Activated CD4-positive, alpha-beta memory T cell treated with anti-CD3 and anti-CD28 coated beads, Interleukin-2, amount 10 ng/mL, durations not matched to agents 7 days and 5 days (primary cell): Measurements from ENCODE around the gene CCDC69. TPM values are rescaled to one million over a fixed set of nuclear protein-coding genes. Genes with fewer than 3 reads are reported as not detected.
"Not testable (repeated sequence)": the region's sequence is repeated elsewhere in the genome, so short reads cannot be mapped to it uniquely, and the experiment has no call there.

Experiments used
- CTCF ChIA-PET: fragments of 350-600 bp; sonication (Branson Sonifier 250); formaldehyde crosslinking; loops from one replicate; lab custom pipeline; 2021; ENCODE audit warnings: antibody characterized with exemption, inconsistent platforms; lab: Charles Lee
- POLR2A ChIA-PET: fragments of 350-600 bp; sonication (Branson Sonifier 250); formaldehyde crosslinking; loops from one replicate; lab custom pipeline; 2021; ENCODE audit warnings: antibody characterized with exemption; lab: Charles Lee
- DNase-seq: peaks from one replicate; pipeline ENCODE4 v3.0.0-alpha.2; 2020
- H3K27ac Mint-ChIP-seq: one replicate; pipeline ENCODE4 v1.8.0; 2021; ENCODE audit warnings: mild to moderate bottlenecking, mixed read lengths
- H3K27me3 Mint-ChIP-seq: one replicate; pipeline ENCODE4 v1.8.0; 2021; ENCODE audit warnings: mixed read lengths
- H3K36me3 Mint-ChIP-seq: one replicate; pipeline ENCODE4 v1.8.0; 2021; ENCODE audit warnings: low read depth, mixed read lengths
- H3K4me1 Mint-ChIP-seq: one replicate; pipeline ENCODE4 v1.8.0; 2021; ENCODE audit warnings: mixed read lengths
- H3K4me3 Mint-ChIP-seq: one replicate; pipeline ENCODE4 v1.8.0; 2021; ENCODE audit warnings: mild to moderate bottlenecking, mixed read lengths
- H3K9me3 Mint-ChIP-seq: one replicate; pipeline ENCODE4 v1.8.0; 2021; ENCODE audit warnings: mixed read lengths
- total RNA-seq, 2 experiments: library from RNA; stranded (reverse); gene quantifications; one replicate each; pipeline ENCODE4 v1.2.3, GENCODE V29; 2021

The CCDC69 gene, protein sequence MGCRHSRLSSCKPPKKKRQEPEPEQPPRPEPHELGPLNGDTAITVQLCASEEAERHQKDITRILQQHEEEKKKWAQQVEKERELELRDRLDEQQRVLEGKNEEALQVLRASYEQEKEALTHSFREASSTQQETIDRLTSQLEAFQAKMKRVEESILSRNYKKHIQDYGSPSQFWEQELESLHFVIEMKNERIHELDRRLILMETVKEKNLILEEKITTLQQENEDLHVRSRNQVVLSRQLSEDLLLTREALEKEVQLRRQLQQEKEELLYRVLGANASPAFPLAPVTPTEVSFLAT
- 10 to 100 TPM; 62.6 to 64.2 TPM for total RNA-seq

DNA sequence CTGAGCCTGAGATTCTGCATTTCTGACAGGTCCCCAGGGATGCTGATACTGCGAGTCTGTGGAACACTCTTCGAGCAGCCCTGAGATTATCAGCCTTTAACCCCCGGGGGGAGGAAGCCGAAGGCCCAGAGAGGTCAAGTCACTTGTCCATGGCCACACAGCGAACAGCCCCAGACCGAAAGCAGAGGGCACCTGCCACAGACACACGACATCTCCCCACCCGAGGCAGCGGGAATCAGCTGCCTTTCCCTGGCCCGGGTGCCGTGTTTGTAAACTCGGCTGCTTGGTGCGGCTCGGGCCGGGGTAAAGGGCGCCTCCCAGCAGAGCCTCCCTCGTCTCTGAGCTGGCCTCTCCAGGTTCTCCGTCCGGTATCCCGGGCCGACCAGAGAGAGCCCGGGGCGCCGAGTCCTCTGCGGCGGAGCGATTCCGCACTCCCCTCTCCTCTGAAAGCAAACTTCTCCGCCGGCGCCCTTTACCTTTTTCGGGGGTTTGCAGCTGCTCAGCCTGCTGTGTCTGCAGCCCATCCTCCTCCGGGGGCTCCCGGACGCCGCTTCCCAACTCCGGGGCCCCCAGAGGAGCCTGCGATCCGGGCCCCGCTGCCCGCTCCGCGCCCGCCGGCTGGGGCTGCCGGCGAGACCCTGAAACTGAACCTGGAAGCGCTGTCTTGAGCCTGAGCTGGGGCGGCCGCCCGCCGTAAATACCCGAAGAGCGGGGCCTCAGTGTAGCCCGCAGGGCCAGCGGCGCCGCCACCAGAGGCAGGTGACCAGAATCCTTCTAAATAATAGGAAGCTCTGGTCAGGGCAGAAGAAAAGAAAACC, at the start of gene CCDC69:
CCDC69 (minus strand) TSS at position 646 of the 818 bp plus-strand sequence; CDS start at position 524, 122 bp downstream.
- Mint-ChIP-seq H3K27me3 (no peaks in the 10 kb centered on the region), H3K27ac (peak within 1 kb of the TSS; percentile 85), H3K4me3 (peak within 1 kb of the TSS; percentile 78), H3K4me1 (peaks cover 56% of the 10 kb centered on the region), H3K36me3 (peaks cover 32% of the 10 kb centered on the region), H3K9me3 (no peaks in the 10 kb centered on the region)
- POLR2A ChIA-PET, result interaction anchor here (0.6 to 4.5 kb wide), 29 partner anchors 10 to 811 kb away, joined by 3 to 183 read pairs (median 4); partner anchors contain the start of genes CD74, GM2A and TNIP1
- CTCF ChIA-PET, result interaction anchor here (0.8 to 5.1 kb wide), 16 partner anchors 11 to 472 kb away, joined by 3 to 49 read pairs (median 6); partner anchors contain the start of gene GM2A
- peak; percentile 67 for DNase-seq

DNA sequence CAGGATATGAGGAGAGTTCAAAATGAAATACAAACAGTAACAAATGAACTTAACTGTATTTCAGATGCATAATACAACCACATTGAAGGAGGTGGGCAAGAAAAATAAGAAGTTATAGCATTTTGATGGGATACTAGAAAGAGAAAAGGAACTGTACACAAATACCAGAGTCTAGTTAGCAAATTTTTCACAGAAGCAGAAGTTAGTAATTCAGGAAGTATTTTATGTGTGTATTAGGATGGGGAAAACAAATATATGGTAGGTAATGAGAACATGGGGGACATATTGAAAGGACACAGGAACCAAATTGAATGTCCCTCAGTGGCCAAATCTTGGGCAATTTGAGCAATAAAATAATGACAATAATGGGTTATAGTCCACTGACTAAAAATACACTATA, 47.4 kb upstream of the CCDC69 start:
- no peak for DNase-seq
- ChIA-PET CTCF (no interaction called here), POLR2A (no interaction called here)
- no peak overlapping the region for H3K4me3 Mint-ChIP-seq
- H3K4me1 Mint-ChIP-seq, result no peaks in the 10 kb centered on the region
- H3K27ac Mint-ChIP-seq, result no peak overlapping the region
- peaks cover 21% of the 10 kb centered on the region for H3K36me3 Mint-ChIP-seq
- peaks cover 2% of the 10 kb centered on the region for H3K27me3 Mint-ChIP-seq
- no peaks in the 10 kb centered on the region for H3K9me3 Mint-ChIP-seq

DNA sequence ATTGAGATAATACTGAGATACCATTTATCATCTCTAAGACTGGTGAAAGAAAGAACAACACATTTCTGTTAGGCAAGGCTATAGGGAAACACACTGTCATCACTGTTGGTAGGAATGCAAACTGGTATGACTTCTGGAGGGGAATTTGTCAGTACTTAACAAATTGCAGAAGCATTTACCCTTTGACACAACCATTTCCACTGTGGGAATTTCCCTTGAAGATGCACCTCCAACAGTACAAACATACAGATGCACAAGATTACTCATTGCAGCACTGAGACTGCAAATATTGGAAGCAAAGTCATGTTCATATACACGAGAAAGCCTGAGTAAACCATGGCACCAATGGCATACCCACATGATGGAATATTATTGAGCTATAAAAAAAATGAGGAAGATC, 46.7 kb upstream of the CCDC69 start:
- Mint-ChIP-seq H3K27me3 (no peaks in the 10 kb centered on the region), H3K27ac (no peak overlapping the region), H3K4me3 (no peak overlapping the region), H3K4me1 (no peaks in the 10 kb centered on the region), H3K9me3 (no peaks in the 10 kb centered on the region), H3K36me3 (peaks cover 26% of the 10 kb centered on the region)
- ChIA-PET CTCF (no interaction called here), POLR2A (no interaction called here)
- no peak for DNase-seq

DNA sequence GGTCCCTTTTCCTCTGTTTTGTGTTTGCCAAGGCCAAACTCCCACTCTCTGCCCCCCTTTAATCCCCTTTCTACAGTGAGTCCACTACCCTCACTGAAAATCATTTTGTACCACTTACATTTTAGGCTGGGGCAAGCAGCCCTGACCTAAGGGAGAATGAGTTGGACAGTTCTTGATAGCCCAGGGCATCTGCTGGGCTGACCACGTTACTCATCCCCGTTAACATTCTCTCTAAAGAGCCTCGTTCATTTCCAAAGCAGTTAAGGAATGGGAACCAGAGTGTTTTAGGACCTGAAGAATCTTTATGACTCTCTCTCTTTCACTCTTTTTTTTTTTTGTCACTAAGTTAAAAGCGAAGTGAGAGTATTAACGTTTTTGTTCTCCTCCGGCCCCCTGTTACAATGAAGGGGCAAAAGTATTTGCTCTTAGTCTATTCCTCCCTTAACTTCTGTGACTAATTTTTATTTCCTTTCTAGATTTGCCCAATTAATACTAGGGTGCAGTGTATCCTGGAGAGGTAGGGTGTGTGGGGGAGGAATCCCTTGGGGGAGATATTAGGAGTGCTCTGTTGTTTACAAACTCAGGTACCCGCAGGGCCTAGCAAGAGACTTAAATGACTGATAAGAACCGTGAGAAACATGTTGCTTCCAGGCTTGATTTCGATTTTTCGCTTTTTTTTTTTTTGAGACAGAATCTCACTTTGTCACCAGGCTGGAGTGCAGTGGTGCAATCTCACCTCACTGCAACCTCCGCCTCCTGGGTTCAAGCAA, 43.8 kb upstream of the CCDC69 start:
- POLR2A ChIA-PET, result no interaction called here
- Mint-ChIP-seq H3K4me3 (no peak overlapping the region), H3K27me3 (no peaks in the 10 kb centered on the region), H3K9me3 (no peaks in the 10 kb centered on the region), H3K36me3 (peaks cover 44% of the 10 kb centered on the region), H3K27ac (no peak overlapping the region), H3K4me1 (peaks cover 13% of the 10 kb centered on the region)
- DNase-seq, result no peak
- CTCF ChIA-PET, result no interaction called here

DNA sequence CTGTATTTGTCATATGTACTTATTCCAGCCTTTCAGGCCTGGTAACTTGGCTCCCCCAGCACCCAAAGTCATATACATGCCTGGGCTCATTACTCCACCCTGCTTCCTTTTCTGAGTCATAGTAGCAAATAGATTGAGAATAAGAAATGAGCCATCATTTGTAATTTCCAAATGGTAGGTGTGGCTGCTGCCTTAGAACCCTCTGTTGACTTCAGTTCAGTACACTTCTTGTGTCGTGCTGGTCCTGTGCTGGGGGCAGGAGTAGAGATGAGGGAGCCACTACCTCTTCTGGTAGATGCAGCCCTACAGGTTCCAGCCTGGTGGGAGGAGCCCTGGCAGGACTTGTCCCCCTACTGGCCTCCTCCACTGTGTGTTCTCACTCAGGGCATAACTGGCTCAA, 40.2 kb upstream of the CCDC69 start:
- H3K4me3 Mint-ChIP-seq, result no peak overlapping the region
- H3K4me1 Mint-ChIP-seq, result peaks cover 13% of the 10 kb centered on the region
- no peaks in the 10 kb centered on the region for H3K27me3 Mint-ChIP-seq
- H3K9me3 Mint-ChIP-seq, result no peaks in the 10 kb centered on the region
- peaks cover 46% of the 10 kb centered on the region for H3K36me3 Mint-ChIP-seq
- no peak for DNase-seq
- CTCF ChIA-PET, result interaction anchor here (1.1 kb wide), 1 partner anchor 11 kb away, joined by 3 read pairs; the partner anchor contains the start of gene GM2A
- H3K27ac Mint-ChIP-seq, result peak overlapping the region; percentile 58
- POLR2A ChIA-PET, result no interaction called here

DNA sequence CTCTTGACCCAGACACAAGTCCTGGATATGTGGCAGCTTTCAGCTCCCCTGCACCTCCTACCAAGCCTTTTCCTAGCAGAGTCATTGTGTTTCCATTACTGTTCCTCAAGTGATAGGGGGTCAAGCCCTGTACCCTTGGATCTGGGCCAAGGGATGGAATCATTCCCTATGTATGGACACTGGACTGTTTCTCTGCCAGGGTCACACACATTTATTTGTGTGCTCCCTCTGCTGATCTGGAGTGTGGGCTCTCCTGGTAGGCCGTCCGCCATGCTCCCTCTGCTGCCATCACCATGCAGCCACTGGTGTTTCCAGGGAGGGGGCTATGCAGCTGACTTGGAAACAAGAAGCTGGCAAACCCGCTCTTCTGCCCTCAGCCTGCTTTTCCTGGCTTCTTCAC, 38.6 kb upstream of the CCDC69 start:
- peaks cover 37% of the 10 kb centered on the region for H3K36me3 Mint-ChIP-seq
- no peak for DNase-seq
- H3K27ac Mint-ChIP-seq, result no peak overlapping the region
- CTCF ChIA-PET, result interaction anchor here (0.9 to 1.2 kb wide), 2 partner anchors 10 to 22 kb away, joined by 3 to 4 read pairs; partner anchors contain the start of gene GM2A
- H3K27me3 Mint-ChIP-seq, result no peaks in the 10 kb centered on the region
- no peaks in the 10 kb centered on the region for H3K9me3 Mint-ChIP-seq
- POLR2A ChIA-PET, result no interaction called here
- no peak overlapping the region for H3K4me3 Mint-ChIP-seq
- H3K4me1 Mint-ChIP-seq, result peaks cover 13% of the 10 kb centered on the region

DNA sequence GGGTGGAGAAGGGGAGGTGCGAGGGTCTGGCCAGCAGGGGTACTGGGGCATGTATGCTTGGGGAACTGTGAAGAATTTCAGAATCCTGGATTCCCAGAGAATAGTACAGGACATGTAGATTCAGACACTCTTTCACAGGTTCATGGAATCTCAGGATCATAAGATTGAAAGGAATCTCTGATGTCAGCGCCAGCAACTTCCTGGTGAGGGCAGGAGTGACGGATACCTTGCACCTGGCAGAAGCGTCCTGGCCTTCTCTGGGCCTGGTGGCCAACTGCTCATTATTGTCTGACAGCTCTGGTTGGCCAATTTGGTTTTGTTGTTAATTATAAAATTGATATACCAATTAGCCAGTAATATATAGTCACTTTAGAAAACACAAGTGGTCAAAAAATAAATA, 36.0 kb upstream of the CCDC69 start:
- Mint-ChIP-seq H3K4me3 (no peak overlapping the region), H3K4me1 (peaks cover 25% of the 10 kb centered on the region), H3K27ac (no peak overlapping the region), H3K9me3 (no peaks in the 10 kb centered on the region), H3K27me3 (no peaks in the 10 kb centered on the region), H3K36me3 (peaks cover 19% of the 10 kb centered on the region)
- ChIA-PET CTCF (no interaction called here), POLR2A (no interaction called here)
- DNase-seq, result no peak

DNA sequence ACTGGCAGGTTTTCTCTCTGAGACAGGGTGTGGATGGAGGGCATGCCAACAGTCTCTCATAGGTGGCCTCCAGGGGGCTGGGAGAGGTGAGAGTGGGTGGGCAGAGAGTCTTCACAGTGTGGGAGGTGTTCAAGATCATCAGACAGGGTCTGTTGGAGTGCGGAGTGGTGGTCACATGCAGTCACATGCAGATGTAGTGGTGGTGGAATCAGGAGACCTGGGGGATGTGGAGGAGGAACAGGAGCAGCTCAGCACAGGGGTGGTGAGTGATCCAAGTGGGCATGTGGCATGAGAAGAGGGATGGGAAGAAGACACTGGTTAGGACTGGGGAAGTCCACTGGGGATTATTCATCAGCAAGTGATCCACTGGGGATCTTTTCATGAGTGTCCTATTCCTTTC, 34.9 kb upstream of the CCDC69 start:
- CTCF ChIA-PET, result no interaction called here

DNA sequence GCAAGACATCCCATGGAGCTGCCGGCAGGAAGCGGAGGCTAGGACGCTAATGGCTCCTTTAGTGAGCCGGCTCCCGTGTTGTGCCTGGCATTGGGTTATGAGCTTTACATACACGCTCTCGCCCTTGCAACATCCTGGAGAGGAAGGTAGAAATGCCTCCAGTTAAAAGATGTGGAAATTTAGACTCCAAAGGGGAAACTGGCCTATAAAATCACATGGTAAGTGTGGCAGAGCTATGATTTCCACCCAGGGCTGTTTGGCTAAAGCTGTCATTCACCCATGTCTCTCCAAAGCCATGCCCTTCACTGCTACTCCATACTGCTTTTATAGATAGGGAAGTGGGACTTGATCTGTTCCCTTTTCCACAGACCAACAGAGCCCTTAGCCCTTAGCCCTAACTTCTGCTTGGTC, 34.3 kb upstream of the CCDC69 start:
- no peak overlapping the region for H3K27ac Mint-ChIP-seq
- no peak for DNase-seq
- H3K9me3 Mint-ChIP-seq, result no peaks in the 10 kb centered on the region
- H3K36me3 Mint-ChIP-seq, result peaks cover 5% of the 10 kb centered on the region
- CTCF ChIA-PET, result no interaction called here
- peaks cover 27% of the 10 kb centered on the region for H3K4me1 Mint-ChIP-seq
- no peaks in the 10 kb centered on the region for H3K27me3 Mint-ChIP-seq
- POLR2A ChIA-PET, result no interaction called here
- no peak overlapping the region for H3K4me3 Mint-ChIP-seq

More for the DNA sequence above, 34.9 kb upstream of the CCDC69 start:
- no peaks in the 10 kb centered on the region for H3K9me3 Mint-ChIP-seq
- no peaks in the 10 kb centered on the region for H3K27me3 Mint-ChIP-seq
- H3K36me3 Mint-ChIP-seq, result peaks cover 10% of the 10 kb centered on the region
- H3K27ac Mint-ChIP-seq, result no peak overlapping the region
- POLR2A ChIA-PET, result no interaction called here
- H3K4me3 Mint-ChIP-seq, result no peak overlapping the region
- peaks cover 27% of the 10 kb centered on the region for H3K4me1 Mint-ChIP-seq
- no peak for DNase-seq

DNA sequence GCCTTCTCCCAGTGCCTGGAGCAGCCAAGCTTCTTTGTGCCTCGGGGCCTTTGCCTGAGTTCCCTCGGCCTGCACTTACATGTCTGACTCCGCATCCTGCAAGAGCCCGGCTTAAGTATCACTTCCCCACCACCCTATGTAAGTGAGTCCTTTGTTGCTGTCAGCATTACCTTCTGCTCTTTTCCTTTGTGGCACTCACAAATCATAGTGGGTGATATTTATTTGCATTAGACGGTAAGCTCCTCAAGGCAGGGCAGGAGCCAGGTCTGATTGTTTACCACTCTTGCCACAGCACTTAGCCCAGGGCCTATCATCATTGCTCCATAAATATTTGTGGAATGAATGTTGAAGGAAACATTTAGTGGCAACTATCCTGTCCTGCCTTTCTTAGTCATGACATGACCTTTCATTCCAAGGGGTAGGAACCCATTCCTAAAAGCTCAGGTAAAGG, 33.9 kb upstream of the CCDC69 start:
- ChIA-PET POLR2A (interaction anchor here (1.2 kb wide), 1 partner anchor 35 kb away, joined by 3 read pairs; no protein-coding TSS in a partner anchor), CTCF (no interaction called here)
- peaks cover 3% of the 10 kb centered on the region for H3K36me3 Mint-ChIP-seq
- no peak for DNase-seq
- peaks cover 27% of the 10 kb centered on the region for H3K4me1 Mint-ChIP-seq
- H3K27me3 Mint-ChIP-seq, result no peaks in the 10 kb centered on the region
- no peaks in the 10 kb centered on the region for H3K9me3 Mint-ChIP-seq
- H3K27ac Mint-ChIP-seq, result no peak overlapping the region
- no peak overlapping the region for H3K4me3 Mint-ChIP-seq

DNA sequence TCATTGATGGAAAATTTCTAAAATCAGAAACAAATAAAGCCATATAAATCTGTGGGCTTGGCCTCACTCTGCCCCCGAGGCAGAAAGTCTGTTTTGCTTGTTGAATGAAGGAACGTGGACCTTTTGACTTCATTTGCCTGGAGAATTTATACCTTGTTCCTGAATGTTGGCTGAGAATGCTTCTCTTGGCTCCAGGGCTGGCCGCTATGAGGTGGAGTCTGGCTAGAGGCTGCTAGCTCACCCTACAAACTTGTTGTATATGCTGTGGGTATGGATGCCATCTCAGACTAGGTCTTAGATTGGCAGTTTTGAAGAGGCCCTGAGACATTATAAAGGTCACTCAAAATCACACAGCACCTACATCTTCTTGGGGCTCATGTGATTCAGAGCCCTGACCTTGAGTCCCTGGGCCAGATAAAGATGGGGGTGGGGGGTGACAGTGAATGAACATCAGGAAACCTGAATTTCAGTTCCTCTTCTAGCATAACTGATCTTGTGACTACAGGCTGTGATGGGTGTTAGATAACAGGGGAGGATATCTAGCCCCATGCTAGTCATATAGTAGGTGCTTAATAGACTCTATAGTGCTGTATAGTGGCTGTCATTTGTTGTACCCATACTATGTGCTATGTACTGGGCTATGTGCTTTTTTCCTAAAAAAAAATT, 31.9 kb upstream of the CCDC69 start:
- H3K4me1 Mint-ChIP-seq, result peaks cover 41% of the 10 kb centered on the region
- no peaks in the 10 kb centered on the region for H3K9me3 Mint-ChIP-seq
- no peaks in the 10 kb centered on the region for H3K27me3 Mint-ChIP-seq
- DNase-seq, result no peak
- POLR2A ChIA-PET, result no interaction called here
- no peak overlapping the region for H3K27ac Mint-ChIP-seq
- CTCF ChIA-PET, result interaction anchor here (0.7 to 1.1 kb wide), 3 partner anchors 21 to 85 kb away, joined by 3 to 4 read pairs (median 4); no protein-coding TSS in a partner anchor
- no peaks in the 10 kb centered on the region for H3K36me3 Mint-ChIP-seq
- no peak overlapping the region for H3K4me3 Mint-ChIP-seq

DNA sequence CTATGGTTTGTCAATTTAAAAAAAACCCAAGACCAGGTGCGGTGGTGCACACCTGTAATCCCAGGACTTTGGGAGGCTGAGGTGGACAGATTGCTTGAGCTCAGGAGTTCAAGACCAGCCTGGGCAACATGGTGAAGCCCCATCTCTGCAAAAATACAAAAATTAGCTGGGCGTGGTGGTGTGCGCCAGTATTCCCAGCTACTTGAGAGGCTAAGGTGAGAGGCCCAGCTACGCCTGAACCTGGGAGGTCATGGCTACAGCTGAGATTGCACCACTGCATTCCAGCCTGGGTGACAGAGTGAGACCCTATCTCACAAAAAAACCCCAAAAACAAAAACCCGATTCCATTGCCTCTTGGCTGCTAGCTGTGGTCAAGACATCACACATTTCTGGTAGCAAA, 31.1 kb upstream of the CCDC69 start:
- H3K27me3 Mint-ChIP-seq, H3K9me3 Mint-ChIP-seq, H3K36me3 Mint-ChIP-seq, H3K4me3 Mint-ChIP-seq, DNase-seq, H3K27ac Mint-ChIP-seq: not testable (repeated sequence)
- H3K4me1 Mint-ChIP-seq, result peaks cover 49% of the 10 kb centered on the region
- ChIA-PET POLR2A (interaction anchor here (0.7 kb wide), 1 partner anchor 187 kb away, joined by 3 read pairs; no protein-coding TSS in a partner anchor), CTCF (interaction anchor here (0.7 to 1.0 kb wide), 2 partner anchors 61 kb away, joined by 3 to 4 read pairs; no protein-coding TSS in a partner anchor)
